ENCODE measurements around the gene JAML. TPM values are rescaled to one million over a fixed set of nuclear protein-coding genes. Genes with fewer than 3 reads are reported as not detected.

JAML gene
- total and polyA plus RNA-seq, 2 of the 8 experiments (the other 6 are each of a cell fraction or from before 2014, with no cell fraction given): 0.12 to 0.58 TPM

DNA sequence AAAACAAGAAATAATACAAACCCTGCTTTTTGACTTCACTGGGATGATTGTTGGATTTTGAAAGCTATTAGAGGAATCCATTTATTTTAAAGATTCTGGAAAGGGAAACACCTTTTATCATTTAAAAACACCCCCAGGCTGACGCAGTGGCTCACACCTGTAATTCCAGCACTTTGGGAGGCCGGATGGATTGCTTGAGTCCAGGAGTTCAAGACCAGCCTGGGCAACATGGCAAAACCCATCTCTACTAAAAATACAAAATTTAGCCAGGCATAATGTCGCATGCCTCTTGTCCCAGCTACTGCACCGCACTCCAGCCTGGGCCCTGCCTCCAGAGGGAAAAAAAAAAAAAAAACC is 48.1 kb downstream of the JAML start:
- CTCF ChIA-PET (ENCODE audit: partially characterized antibody): interaction anchor here (0.6 to 2.3 kb wide), 3 partner anchors 20 to 214 kb away, joined by 4 to 15 read pairs (median 4); no protein-coding TSS in a partner anchor
- FAIRE-seq: no peak
- TF ChIP-seq, protein P1, sequence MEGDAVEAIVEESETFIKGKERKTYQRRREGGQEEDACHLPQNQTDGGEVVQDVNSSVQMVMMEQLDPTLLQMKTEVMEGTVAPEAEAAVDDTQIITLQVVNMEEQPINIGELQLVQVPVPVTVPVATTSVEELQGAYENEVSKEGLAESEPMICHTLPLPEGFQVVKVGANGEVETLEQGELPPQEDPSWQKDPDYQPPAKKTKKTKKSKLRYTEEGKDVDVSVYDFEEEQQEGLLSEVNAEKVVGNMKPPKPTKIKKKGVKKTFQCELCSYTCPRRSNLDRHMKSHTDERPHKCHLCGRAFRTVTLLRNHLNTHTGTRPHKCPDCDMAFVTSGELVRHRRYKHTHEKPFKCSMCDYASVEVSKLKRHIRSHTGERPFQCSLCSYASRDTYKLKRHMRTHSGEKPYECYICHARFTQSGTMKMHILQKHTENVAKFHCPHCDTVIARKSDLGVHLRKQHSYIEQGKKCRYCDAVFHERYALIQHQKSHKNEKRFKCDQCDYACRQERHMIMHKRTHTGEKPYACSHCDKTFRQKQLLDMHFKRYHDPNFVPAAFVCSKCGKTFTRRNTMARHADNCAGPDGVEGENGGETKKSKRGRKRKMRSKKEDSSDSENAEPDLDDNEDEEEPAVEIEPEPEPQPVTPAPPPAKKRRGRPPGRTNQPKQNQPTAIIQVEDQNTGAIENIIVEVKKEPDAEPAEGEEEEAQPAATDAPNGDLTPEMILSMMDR (IDR thresholded peaks at IDR 0.05; ENCODE audit: control extremely low read depth in 1 of 3, insufficient read depth in 1 of 3, low read depth in 1 of 3, low read length in 3 of 3): no peak
- TF ChIP-seq SP1 (IDR thresholded peaks at IDR 0.05; ENCODE audit: low read depth, low read length) (no peak), USF2 (IDR thresholded peaks at IDR 0.05; ENCODE audit: low read length) (no peak), FOSL1 (IDR thresholded peaks at IDR 0.05; ENCODE audit: insufficient read depth, low read depth, low read length) (no peak), POLR2A (IDR thresholded peaks at IDR 0.05; ENCODE audit: control extremely low read depth in 1 of 2, low read depth in 2 of 2, low read length in 2 of 2) (no peak), CHD1 (IDR thresholded peaks at IDR 0.05; ENCODE audit: low read depth, low read length) (no peak), SIX5 (IDR thresholded peaks at IDR 0.05; ENCODE audit: low read depth, low read length) (no peak), KDM4A (IDR thresholded peaks at IDR 0.05; ENCODE audit: low read depth, low read length, severe bottlenecking) (no peak), KDM1A (IDR thresholded peaks at IDR 0.05; ENCODE audit: borderline replicate concordance, low read length) (no peak), KDM5A (IDR thresholded peaks at IDR 0.05; ENCODE audit: low read length) (no peak)
- TF ChIP-seq, protein P2, sequence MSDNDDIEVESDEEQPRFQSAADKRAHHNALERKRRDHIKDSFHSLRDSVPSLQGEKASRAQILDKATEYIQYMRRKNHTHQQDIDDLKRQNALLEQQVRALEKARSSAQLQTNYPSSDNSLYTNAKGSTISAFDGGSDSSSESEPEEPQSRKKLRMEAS (IDR thresholded peaks at IDR 0.05): no peak

More for the DNA sequence above, 48.1 kb downstream of the JAML start:
- Histone ChIP-seq H3K36me3 (ENCODE audit: control insufficient read depth in 2 of 4, insufficient read depth in 4 of 4, low read length in 3 of 4) (no peaks in the 10 kb centered on the region), H3K18ac (ENCODE audit: extremely low read depth, low read length) (no peak overlapping the region), H2AK5ac (ENCODE audit: low read depth, low read length) (no peak overlapping the region), H3K23ac (ENCODE audit: insufficient read length) (no peak overlapping the region), H3K14ac (ENCODE audit: insufficient read length) (no peak overlapping the region), H3K27ac (ENCODE audit: low read depth, low read length) (no peak overlapping the region), H4K5ac (ENCODE audit: insufficient read length, low read depth, low read length) (no peak overlapping the region), H3K4me2 (ENCODE audit: insufficient read depth in 1 of 2, low read depth in 2 of 2, low read length in 2 of 2) (peak overlapping the region in 1 of 2 experiments; percentile 94; a peak in 1 of 4 replicates), H4K8ac (ENCODE audit: extremely low read depth, insufficient read depth, low read length) (no peak overlapping the region), H2BK20ac (ENCODE audit: low read length) (no peak overlapping the region), H3K9me3 (ENCODE audit: insufficient read depth in 2 of 2, low read depth in 1 of 2, low read length in 1 of 2) (no peaks in the 10 kb centered on the region), H3K4me3 (ENCODE audit: extremely low read depth in 1 of 4, insufficient read depth in 2 of 4, low read depth in 3 of 4, low read length in 4 of 4) (peak overlapping the region in 1 of 4 experiments; percentile 74; a peak in 1 of 8 replicates), H3K79me1 (ENCODE audit: low read depth, low read length) (no peaks in the 10 kb centered on the region), H2BK15ac (ENCODE audit: low read length) (no peak overlapping the region), H3K4ac (replicated peaks; ENCODE audit: insufficient read length, low read depth, low read length) (no peak overlapping the region), H2AFZ (ENCODE audit: low read length) (no peak overlapping the region), H3K23me2 (ENCODE audit: low read depth, low read length) (peaks cover 10% of the 10 kb centered on the region), H4K91ac (replicated peaks; ENCODE audit: insufficient read length, low read length) (no peak overlapping the region), H3K4me1 (replicated peaks in 1 of 4; ENCODE audit: control insufficient read depth in 3 of 4, insufficient read depth in 4 of 4, low read length in 3 of 4) (peaks cover 7 to 30% (median 19%) of the 10 kb centered on the region in 4 experiments), H2BK12ac (ENCODE audit: low read depth, low read length) (no peak overlapping the region), H3K27me3 (replicated peaks in 1 of 4; ENCODE audit: control insufficient read depth in 3 of 4, extremely low read depth in 1 of 4, insufficient read depth in 3 of 4, low read length in 3 of 4) (peaks cover 0 to 41% (median 38%) of the 10 kb centered on the region in 4 experiments; a peak in 6 of 7 replicates), H3K9ac (replicated peaks in 1 of 4; ENCODE audit: extremely low read depth in 1 of 4, low read depth in 3 of 4, low read length in 3 of 4) (no peak overlapping the region), H4K20me1 (replicated peaks in 1 of 2; ENCODE audit: control insufficient read depth in 1 of 2, insufficient read depth in 2 of 2, low read length in 2 of 2) (no peaks in the 10 kb centered on the region), H2BK5ac (ENCODE audit: low read depth, low read length) (no peak overlapping the region), H2BK120ac (replicated peaks; ENCODE audit: low read depth, low read length) (no peak overlapping the region), H3K56ac (replicated peaks; ENCODE audit: insufficient read length, low read depth, low read length) (no peak overlapping the region), H3K79me2 (ENCODE audit: control insufficient read depth in 1 of 2, insufficient read depth in 2 of 2, low read length in 2 of 2) (no peaks in the 10 kb centered on the region)
- no peak for DNase-seq (ENCODE audit: low read depth in 1 of 2, low spot score in 2 of 2)
- POLR2A ChIA-PET (ENCODE audit: partially characterized antibody): interaction anchor here (1.2 kb wide), 1 partner anchor 28 kb away, joined by 3 read pairs; no protein-coding TSS in a partner anchor
- 86% methylated on average over 4 of the region's 4 CpGs; no CpG with 5 or more reads in 1 of the 2 experiments for WGBS, 2 experiments (ENCODE audit: extremely low coverage in 1 of 2, insufficient coverage in 1 of 2, insufficient read length in 1 of 2, insufficient replicate concordance in 2 of 2, low coverage in 1 of 2, low lambda C conversion rate in 2 of 2, missing lambda C conversion rate in 1 of 2)

Data from H1 (cell line).